ENCODE data around the gene ZBTB40.

Gene ZBTB40

GRCh38 chr1:22494943-22495579, 43.4 kb downstream of the ZBTB40 start:
- Mint-ChIP-seq H3K27me3 (no peaks in the 10 kb centered on the region), H3K4me1 (peaks cover 2% of the 10 kb centered on the region), H3K27ac (no peak overlapping the region), H3K4me3 (no peak overlapping the region), H3K9me3 (no peaks in the 10 kb centered on the region), H3K36me3 (ENCODE audit: low read depth) (peaks cover 34% of the 10 kb centered on the region)
- ATAC-seq (no peak), DNase-seq (no peak)

GRCh38 chr1:22496536-22497160, 45.0 kb downstream of the ZBTB40 start:
- Mint-ChIP-seq H3K36me3 (ENCODE audit: low read depth) (peaks cover 31% of the 10 kb centered on the region), H3K4me3 (no peak overlapping the region), H3K9me3 (no peaks in the 10 kb centered on the region), H3K27me3 (no peaks in the 10 kb centered on the region), H3K27ac (no peak overlapping the region), H3K4me1 (peaks cover 6% of the 10 kb centered on the region)
- no peak for DNase-seq
- ATAC-seq, result no peak

- no peak for DNase-seq
- Mint-ChIP-seq H3K9me3 (no peaks in the 10 kb centered on the region), H3K27ac (no peak overlapping the region), H3K4me1 (peaks cover 6% of the 10 kb centered on the region), H3K36me3 (ENCODE audit: low read depth) (peaks cover 25% of the 10 kb centered on the region), H3K27me3 (no peaks in the 10 kb centered on the region), H3K4me3 (no peak overlapping the region)
- ATAC-seq, result no peak
These were observed 46.8 kb downstream of the ZBTB40 start for GRCh38 chr1:22498463-22498862.

- no peak for ATAC-seq
- DNase-seq, result no peak
- no peak overlapping the region for H3K27ac Mint-ChIP-seq
- H3K36me3 Mint-ChIP-seq (ENCODE audit: low read depth), result peaks cover 19% of the 10 kb centered on the region
- H3K4me1 Mint-ChIP-seq, result peaks cover 6% of the 10 kb centered on the region
- H3K9me3 Mint-ChIP-seq, result no peaks in the 10 kb centered on the region
- no peaks in the 10 kb centered on the region for H3K27me3 Mint-ChIP-seq
- no peak overlapping the region for H3K4me3 Mint-ChIP-seq
These were observed 48.4 kb downstream of the ZBTB40 start for GRCh38 chr1:22500058-22500457.

- no peak for DNase-seq
- Mint-ChIP-seq H3K27ac (no peak overlapping the region), H3K4me1 (peaks cover 6% of the 10 kb centered on the region), H3K36me3 (ENCODE audit: low read depth) (peaks cover 19% of the 10 kb centered on the region), H3K4me3 (no peak overlapping the region), H3K9me3 (no peaks in the 10 kb centered on the region), H3K27me3 (no peaks in the 10 kb centered on the region)
- ATAC-seq, result peak; percentile 43
These were observed 48.8 kb downstream of the ZBTB40 start for GRCh38 chr1:22500471-22500870.

DNA sequence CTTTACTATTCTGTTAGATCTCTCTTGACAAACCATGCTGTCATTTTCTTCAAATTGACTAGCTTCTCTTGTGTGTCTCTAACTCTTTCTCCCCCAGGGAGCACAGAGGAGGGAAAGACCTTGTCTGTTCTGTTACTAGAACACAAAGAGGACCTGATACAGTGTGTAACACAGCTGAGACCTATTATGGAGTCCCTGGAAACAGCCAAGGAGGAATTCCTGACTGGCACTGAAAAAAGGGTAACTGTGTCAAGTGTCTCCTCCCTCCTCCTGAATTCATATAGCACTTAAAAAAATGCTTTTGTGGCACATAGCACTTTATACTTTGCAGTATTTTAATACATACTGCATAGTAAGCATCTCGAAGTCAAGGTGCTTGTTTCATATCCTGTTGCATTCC, 50.6 kb downstream of the ZBTB40 start:
- H3K27me3 Mint-ChIP-seq, result no peaks in the 10 kb centered on the region
- H3K9me3 Mint-ChIP-seq, result no peaks in the 10 kb centered on the region
- DNase-seq (no peak), ATAC-seq (no peak)
- H3K27ac Mint-ChIP-seq, result no peak overlapping the region
- H3K4me1 Mint-ChIP-seq, result peaks cover 6% of the 10 kb centered on the region
- no peak overlapping the region for H3K4me3 Mint-ChIP-seq
- H3K36me3 Mint-ChIP-seq (ENCODE audit: low read depth), result peaks cover 19% of the 10 kb centered on the region

DNA sequence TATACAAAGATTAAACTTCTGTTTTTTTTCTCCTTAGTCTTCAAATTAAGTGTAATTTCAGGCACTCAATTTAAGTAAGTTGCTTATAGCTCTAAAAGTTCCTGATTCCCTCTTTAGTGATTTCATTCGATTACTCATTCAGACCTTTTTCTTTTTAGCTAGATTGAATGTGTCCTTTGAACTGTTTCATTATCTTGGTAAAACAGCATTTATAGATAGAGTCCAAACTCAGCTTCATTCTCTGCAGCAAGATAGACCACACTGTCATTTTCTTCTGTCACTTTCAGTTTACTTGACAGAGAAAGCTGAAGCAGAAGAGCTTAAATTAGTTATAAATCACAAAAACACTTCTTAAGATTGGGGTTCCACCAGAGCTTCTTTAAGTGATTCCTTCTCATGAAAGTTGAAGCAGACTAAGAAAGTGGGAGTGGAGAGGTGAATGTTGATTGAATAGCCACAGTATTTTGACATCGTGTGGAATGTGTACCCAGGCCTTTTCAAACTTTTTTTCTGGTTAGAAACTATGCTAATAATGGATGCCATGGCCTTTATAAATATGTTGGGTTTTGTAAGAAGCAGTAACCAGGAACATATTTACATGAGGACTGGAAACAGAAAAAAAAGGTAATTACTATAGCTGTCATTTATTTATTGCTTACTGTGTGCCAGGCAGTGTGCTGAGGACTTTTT, 52.2 kb downstream of the ZBTB40 start:
- no peaks in the 10 kb centered on the region for H3K9me3 Mint-ChIP-seq
- DNase-seq, result no peak
- no peak for ATAC-seq
- no peaks in the 10 kb centered on the region for H3K27me3 Mint-ChIP-seq
- H3K36me3 Mint-ChIP-seq (ENCODE audit: low read depth), result peaks cover 27% of the 10 kb centered on the region
- no peak overlapping the region for H3K27ac Mint-ChIP-seq
- H3K4me3 Mint-ChIP-seq, result no peak overlapping the region
- peaks cover 6% of the 10 kb centered on the region for H3K4me1 Mint-ChIP-seq

DNA sequence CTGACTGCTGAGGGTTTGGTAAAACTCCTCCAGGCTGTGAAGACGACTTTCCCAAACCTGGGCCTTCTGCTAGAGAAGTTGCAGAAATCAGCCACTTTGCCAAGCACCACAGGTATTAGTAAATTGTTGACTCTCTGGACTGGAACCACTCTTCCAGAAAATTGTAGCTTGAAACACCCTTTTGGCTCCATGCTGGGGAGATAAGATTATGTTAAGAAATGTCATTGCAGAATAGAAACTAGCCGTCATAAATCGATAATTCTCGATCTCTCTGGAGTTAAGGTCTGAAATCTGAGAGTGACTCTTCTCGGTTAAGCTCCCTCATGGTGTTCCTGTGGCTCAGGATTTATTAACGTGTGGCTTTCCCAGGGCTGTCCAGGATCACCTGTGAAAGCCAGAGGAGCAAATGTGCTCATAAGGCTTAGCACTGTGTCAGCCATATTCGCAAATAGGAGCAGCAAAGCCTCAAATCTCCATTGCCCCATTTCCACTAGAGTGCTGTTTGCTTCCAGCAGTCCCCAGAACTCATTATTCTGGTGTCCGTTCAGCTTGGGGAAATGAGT, 54.6 kb downstream of the ZBTB40 start:
- Mint-ChIP-seq H3K36me3 (ENCODE audit: low read depth) (peaks cover 31% of the 10 kb centered on the region), H3K9me3 (no peaks in the 10 kb centered on the region), H3K4me1 (no peaks in the 10 kb centered on the region), H3K27ac (no peak overlapping the region), H3K27me3 (no peaks in the 10 kb centered on the region), H3K4me3 (no peak overlapping the region)
- ATAC-seq (no peak), DNase-seq (no peak)

- H3K36me3 Mint-ChIP-seq (ENCODE audit: low read depth), result peaks cover 29% of the 10 kb centered on the region
- no peak overlapping the region for H3K27ac Mint-ChIP-seq
- ATAC-seq (no peak), DNase-seq (no peak)
- no peaks in the 10 kb centered on the region for H3K27me3 Mint-ChIP-seq
- H3K4me3 Mint-ChIP-seq, result no peak overlapping the region
- H3K4me1 Mint-ChIP-seq, result no peaks in the 10 kb centered on the region
- no peaks in the 10 kb centered on the region for H3K9me3 Mint-ChIP-seq
These were observed 55.9 kb downstream of the ZBTB40 start for GRCh38 chr1:22507587-22507986.

DNA sequence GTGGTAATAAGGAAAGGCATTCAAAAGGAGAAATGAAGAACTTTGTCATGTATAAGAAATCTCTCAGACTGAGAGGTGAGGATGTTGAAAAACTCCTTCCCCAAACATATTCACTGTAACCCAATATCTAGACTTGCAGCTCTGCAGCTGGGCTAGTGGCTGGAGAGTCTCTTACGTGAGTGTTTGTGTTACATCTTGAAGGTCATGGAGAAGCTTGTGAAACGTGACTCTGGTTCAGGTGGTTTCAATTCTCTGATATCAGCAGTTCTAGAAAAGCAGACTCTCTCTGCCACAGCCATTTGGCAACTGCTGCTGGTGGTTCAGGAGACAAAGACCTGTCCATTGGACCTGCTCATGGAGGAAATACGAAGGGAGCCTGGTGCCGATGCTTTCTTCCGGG, 56.7 kb downstream of the ZBTB40 start:
- ATAC-seq, result no peak
- Mint-ChIP-seq H3K36me3 (ENCODE audit: low read depth) (peaks cover 35% of the 10 kb centered on the region), H3K4me1 (no peaks in the 10 kb centered on the region), H3K4me3 (no peak overlapping the region), H3K27me3 (no peaks in the 10 kb centered on the region), H3K27ac (no peak overlapping the region), H3K9me3 (no peaks in the 10 kb centered on the region)
- DNase-seq, result no peak

- no peak overlapping the region for H3K27ac Mint-ChIP-seq
- no peaks in the 10 kb centered on the region for H3K9me3 Mint-ChIP-seq
- no peak for ATAC-seq
- H3K36me3 Mint-ChIP-seq (ENCODE audit: low read depth), result peaks cover 37% of the 10 kb centered on the region
- H3K4me1 Mint-ChIP-seq, result no peaks in the 10 kb centered on the region
- DNase-seq, result no peak
- H3K4me3 Mint-ChIP-seq, result no peak overlapping the region
- no peaks in the 10 kb centered on the region for H3K27me3 Mint-ChIP-seq
These were observed 57.3 kb downstream of the ZBTB40 start for GRCh38 chr1:22508991-22509390.

DNA sequence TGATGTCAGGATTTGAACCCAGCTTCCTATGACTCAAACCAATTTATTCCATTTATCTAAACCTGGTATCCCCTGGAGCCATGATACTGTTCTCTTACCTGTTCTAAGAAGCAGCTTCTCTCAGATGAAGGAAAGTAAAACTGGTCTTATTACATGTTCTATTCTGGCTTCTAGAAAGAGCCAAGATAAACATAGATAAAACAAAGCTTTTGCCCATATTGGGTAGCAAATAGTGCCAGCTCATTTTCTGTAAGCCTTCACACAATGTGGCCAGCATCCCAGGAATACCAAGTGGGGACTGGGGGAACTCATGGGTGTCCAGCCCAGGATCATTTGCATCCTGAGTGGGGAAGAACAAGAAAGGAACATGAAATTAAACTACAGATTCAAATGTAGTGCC, 58.2 kb downstream of the ZBTB40 start:
- no peak overlapping the region for H3K27ac Mint-ChIP-seq
- no peaks in the 10 kb centered on the region for H3K9me3 Mint-ChIP-seq
- H3K36me3 Mint-ChIP-seq (ENCODE audit: low read depth), result peaks cover 43% of the 10 kb centered on the region
- H3K4me1 Mint-ChIP-seq, result no peaks in the 10 kb centered on the region
- H3K27me3 Mint-ChIP-seq, result no peaks in the 10 kb centered on the region
- DNase-seq (no peak), ATAC-seq (no peak)
- H3K4me3 Mint-ChIP-seq, result no peak overlapping the region

- Mint-ChIP-seq H3K36me3 (ENCODE audit: low read depth) (peaks cover 46% of the 10 kb centered on the region), H3K27me3 (no peaks in the 10 kb centered on the region), H3K4me3 (no peak overlapping the region), H3K27ac (no peak overlapping the region), H3K4me1 (no peaks in the 10 kb centered on the region), H3K9me3 (no peaks in the 10 kb centered on the region)
- no peak for ATAC-seq
- no peak for DNase-seq
These were observed 61.2 kb downstream of the ZBTB40 start for GRCh38 chr1:22512873-22513272.

GRCh38 chr1:22516906-22517571, 65.4 kb downstream of the ZBTB40 start:
- no peaks in the 10 kb centered on the region for H3K27me3 Mint-ChIP-seq
- peaks cover 43% of the 10 kb centered on the region for H3K36me3 Mint-ChIP-seq (ENCODE audit: low read depth)
- no peaks in the 10 kb centered on the region for H3K9me3 Mint-ChIP-seq
- DNase-seq, result no peak
- ATAC-seq, result no peak
- H3K4me3 Mint-ChIP-seq, result no peak overlapping the region
- H3K4me1 Mint-ChIP-seq, result no peaks in the 10 kb centered on the region
- no peak overlapping the region for H3K27ac Mint-ChIP-seq

GRCh38 chr1:22517956-22518355, 66.3 kb downstream of the ZBTB40 start:
- no peak overlapping the region for H3K4me3 Mint-ChIP-seq
- H3K27ac Mint-ChIP-seq, result no peak overlapping the region
- no peaks in the 10 kb centered on the region for H3K27me3 Mint-ChIP-seq
- DNase-seq, result no peak
- peaks cover 46% of the 10 kb centered on the region for H3K36me3 Mint-ChIP-seq (ENCODE audit: low read depth)
- no peak for ATAC-seq
- no peaks in the 10 kb centered on the region for H3K4me1 Mint-ChIP-seq
- no peaks in the 10 kb centered on the region for H3K9me3 Mint-ChIP-seq

Data from activated naive CD8-positive, alpha-beta T cell treated with anti-CD3 and anti-CD28 coated beads, Interleukin-2, amount 50 U/mL, for 24 hours (primary cell).